ENCODE results near the gene TJP1.

- TF ChIP-seq CTCF (IDR thresholded peaks at IDR 0.05): no peak
- no peak for TF ChIP-seq EP300 (IDR thresholded peaks at IDR 0.05)
Measured at GRCh38 chr15:29686445-29687203, 135.6 kb downstream of the TJP1 start.

Data from suprapubic skin (tissue), 3 donors.